ENCODE data around the gene CLDN24.

CLDN24 gene

DNA sequence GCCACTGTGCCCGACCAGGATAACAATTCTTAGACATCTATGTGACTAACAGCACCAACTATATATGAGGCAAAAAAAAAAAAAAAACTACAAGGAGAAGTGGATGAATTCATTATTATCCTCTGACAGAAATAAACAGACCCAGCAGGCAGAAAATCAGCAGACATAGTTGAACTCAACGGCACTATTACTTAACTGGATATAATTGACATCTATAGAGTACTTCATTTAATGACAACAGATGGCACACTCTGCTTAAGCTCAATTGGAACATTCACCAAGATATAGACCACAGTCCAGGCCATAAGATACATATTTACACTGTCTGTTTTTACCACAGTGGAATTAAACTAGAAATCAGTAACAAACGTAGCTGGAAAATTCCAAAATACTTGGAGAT, 15.4 kb downstream of the CLDN24 start:
- TF ChIP-seq FOXP2 (optimal IDR thresholded peaks at IDR 0.05; ENCODE audit: borderline replicate concordance, extremely low read depth, extremely low read length, insufficient read depth) (no peak), POLR2AphosphoS5 (IDR thresholded peaks at IDR 0.05; ENCODE audit: low read depth, low read length) (no peak), SIN3A (IDR thresholded peaks at IDR 0.05; ENCODE audit: borderline replicate concordance, insufficient read depth, low read length) (no peak), TAF1 (IDR thresholded peaks at IDR 0.05; ENCODE audit: borderline replicate concordance, insufficient read depth, low read length) (no peak)
- TF ChIP-seq, protein P1, sequence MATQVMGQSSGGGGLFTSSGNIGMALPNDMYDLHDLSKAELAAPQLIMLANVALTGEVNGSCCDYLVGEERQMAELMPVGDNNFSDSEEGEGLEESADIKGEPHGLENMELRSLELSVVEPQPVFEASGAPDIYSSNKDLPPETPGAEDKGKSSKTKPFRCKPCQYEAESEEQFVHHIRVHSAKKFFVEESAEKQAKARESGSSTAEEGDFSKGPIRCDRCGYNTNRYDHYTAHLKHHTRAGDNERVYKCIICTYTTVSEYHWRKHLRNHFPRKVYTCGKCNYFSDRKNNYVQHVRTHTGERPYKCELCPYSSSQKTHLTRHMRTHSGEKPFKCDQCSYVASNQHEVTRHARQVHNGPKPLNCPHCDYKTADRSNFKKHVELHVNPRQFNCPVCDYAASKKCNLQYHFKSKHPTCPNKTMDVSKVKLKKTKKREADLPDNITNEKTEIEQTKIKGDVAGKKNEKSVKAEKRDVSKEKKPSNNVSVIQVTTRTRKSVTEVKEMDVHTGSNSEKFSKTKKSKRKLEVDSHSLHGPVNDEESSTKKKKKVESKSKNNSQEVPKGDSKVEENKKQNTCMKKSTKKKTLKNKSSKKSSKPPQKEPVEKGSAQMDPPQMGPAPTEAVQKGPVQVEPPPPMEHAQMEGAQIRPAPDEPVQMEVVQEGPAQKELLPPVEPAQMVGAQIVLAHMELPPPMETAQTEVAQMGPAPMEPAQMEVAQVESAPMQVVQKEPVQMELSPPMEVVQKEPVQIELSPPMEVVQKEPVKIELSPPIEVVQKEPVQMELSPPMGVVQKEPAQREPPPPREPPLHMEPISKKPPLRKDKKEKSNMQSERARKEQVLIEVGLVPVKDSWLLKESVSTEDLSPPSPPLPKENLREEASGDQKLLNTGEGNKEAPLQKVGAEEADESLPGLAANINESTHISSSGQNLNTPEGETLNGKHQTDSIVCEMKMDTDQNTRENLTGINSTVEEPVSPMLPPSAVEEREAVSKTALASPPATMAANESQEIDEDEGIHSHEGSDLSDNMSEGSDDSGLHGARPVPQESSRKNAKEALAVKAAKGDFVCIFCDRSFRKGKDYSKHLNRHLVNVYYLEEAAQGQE (IDR thresholded peaks at IDR 0.05; ENCODE audit: insufficient read depth in 1 of 2, low read depth in 2 of 2, low read length in 2 of 2): no peak

DNA sequence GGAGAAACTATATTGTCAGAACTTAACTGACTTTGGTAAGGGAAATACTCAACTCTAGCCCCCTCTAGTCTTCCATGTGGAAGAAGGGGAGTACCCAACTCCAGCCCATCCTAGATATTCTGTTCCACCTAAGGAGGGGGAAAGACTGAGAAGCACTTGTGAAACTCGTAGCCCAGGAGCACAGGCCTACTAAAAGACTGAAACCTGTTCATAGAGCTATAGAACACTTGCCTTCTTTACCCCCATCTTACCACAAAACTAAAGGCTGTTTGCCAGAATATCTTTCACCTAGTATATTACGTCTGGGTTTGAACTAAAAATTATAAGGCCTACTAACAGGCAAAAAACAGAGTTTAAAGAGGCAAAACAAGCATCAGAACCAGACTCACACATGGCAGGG, 17.7 kb downstream of the CLDN24 start:
- no peak for TF ChIP-seq POLR2AphosphoS5 (IDR thresholded peaks at IDR 0.05; ENCODE audit: low read depth, low read length)
- TF ChIP-seq, protein P1 (IDR thresholded peaks at IDR 0.05; ENCODE audit: insufficient read depth in 1 of 2, low read depth in 2 of 2, low read length in 2 of 2): no peak
- TF ChIP-seq TAF1 (IDR thresholded peaks at IDR 0.05; ENCODE audit: borderline replicate concordance, insufficient read depth, low read length): no peak
- TF ChIP-seq SIN3A (IDR thresholded peaks at IDR 0.05; ENCODE audit: borderline replicate concordance, insufficient read depth, low read length): no peak
- TF ChIP-seq FOXP2 (optimal IDR thresholded peaks at IDR 0.05; ENCODE audit: borderline replicate concordance, extremely low read depth, extremely low read length, insufficient read depth): no peak

GRCh38 chr4:183304067-183304466, 18.2 kb downstream of the CLDN24 start:
- TF ChIP-seq POLR2AphosphoS5 (IDR thresholded peaks at IDR 0.05; ENCODE audit: low read depth, low read length) (no peak), FOXP2 (optimal IDR thresholded peaks at IDR 0.05; ENCODE audit: borderline replicate concordance, extremely low read depth, extremely low read length, insufficient read depth) (no peak), TAF1 (IDR thresholded peaks at IDR 0.05; ENCODE audit: borderline replicate concordance, insufficient read depth, low read length) (no peak), SIN3A (IDR thresholded peaks at IDR 0.05; ENCODE audit: borderline replicate concordance, insufficient read depth, low read length) (no peak)
- TF ChIP-seq, protein P1 (IDR thresholded peaks at IDR 0.05; ENCODE audit: insufficient read depth in 1 of 2, low read depth in 2 of 2, low read length in 2 of 2): no peak

DNA sequence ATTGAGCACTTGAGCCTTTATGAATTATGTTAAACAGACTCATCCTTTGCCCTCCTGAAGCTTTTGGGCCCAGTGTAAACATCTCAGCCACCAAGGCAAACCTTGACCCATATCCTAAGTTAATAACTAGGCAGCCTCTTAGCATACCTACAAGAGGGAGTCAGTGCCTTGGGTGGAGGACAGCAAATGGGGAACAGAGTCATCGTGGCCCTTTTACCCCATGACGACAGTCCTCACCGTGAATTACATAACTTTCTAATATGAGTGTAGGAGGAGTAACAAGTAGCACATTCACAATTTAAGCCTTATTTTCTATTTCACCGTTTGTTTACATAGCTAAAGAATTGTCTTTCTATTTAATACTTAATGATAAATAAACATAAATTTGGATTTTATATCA, 18.9 kb downstream of the CLDN24 start:
- TF ChIP-seq, protein P1 (IDR thresholded peaks at IDR 0.05; ENCODE audit: insufficient read depth in 1 of 2, low read depth in 2 of 2, low read length in 2 of 2): no peak
- TF ChIP-seq TAF1 (IDR thresholded peaks at IDR 0.05; ENCODE audit: borderline replicate concordance, insufficient read depth, low read length) (no peak), FOXP2 (optimal IDR thresholded peaks at IDR 0.05; ENCODE audit: borderline replicate concordance, extremely low read depth, extremely low read length, insufficient read depth) (no peak), SIN3A (IDR thresholded peaks at IDR 0.05; ENCODE audit: borderline replicate concordance, insufficient read depth, low read length) (no peak), POLR2AphosphoS5 (IDR thresholded peaks at IDR 0.05; ENCODE audit: low read depth, low read length) (no peak)

DNA sequence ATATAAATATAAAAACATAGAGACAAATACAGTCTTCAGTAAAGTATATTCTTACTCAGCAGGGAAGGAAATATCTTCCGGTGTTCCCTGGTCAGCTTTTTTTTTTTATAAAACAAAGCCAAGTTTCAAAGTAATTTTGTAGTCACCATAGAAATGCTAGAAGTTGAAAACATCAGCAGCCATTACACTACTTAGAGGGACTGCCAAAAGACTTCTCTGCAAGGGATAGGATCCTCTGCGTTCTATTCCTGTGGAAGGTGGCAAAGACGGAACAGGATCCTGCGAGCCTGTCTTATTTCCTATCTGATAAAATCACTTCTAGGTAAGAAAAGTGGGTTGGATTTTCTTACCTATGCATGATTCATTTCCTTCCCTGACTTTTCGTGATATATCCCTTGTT, 21.6 kb downstream of the CLDN24 start:
- TF ChIP-seq SIN3A (IDR thresholded peaks at IDR 0.05; ENCODE audit: borderline replicate concordance, insufficient read depth, low read length): no peak
- no peak for TF ChIP-seq TAF1 (IDR thresholded peaks at IDR 0.05; ENCODE audit: borderline replicate concordance, insufficient read depth, low read length)
- no peak for TF ChIP-seq FOXP2 (optimal IDR thresholded peaks at IDR 0.05; ENCODE audit: borderline replicate concordance, extremely low read depth, extremely low read length, insufficient read depth)
- TF ChIP-seq, protein P1 (IDR thresholded peaks at IDR 0.05; ENCODE audit: insufficient read depth in 1 of 2, low read depth in 2 of 2, low read length in 2 of 2): no peak
- no peak for TF ChIP-seq POLR2AphosphoS5 (IDR thresholded peaks at IDR 0.05; ENCODE audit: low read depth, low read length)
